SK-N-SH treated with all-trans-retinoic acid at 6 μM for 48 hours (cell line): ENCODE data around the gene BEND7.

Source experiments
- ATAC-seq: fragments of 200-7000 bp; cut with Tn5 transposase; 3 replicates; pipeline ENCODE4 v1.9.1; 2020; ENCODE audit warnings: mild to moderate bottlenecking, moderate library complexity
- ARNTL ChIP-seq: fragments of 450-650 bp; formaldehyde crosslinking; IDR thresholded peaks from 2 replicates; pipeline ENCODE4 v1.5.0; 2020; ENCODE audit warnings: low read depth, mild to moderate bottlenecking, moderate library complexity, borderline replicate concordance
- BACH2 ChIP-seq: fragments of 250-450 bp; sonication (Bioruptor Pico); IDR thresholded peaks from 2 replicates; pipeline ENCODE4 v1.9.0; 2021; ENCODE audit warnings: mild to moderate bottlenecking, borderline replicate concordance
- CREB5 ChIP-seq: fragments of 250-450 bp; sonication (Bioruptor Pico); IDR thresholded peaks from 2 replicates; pipeline ENCODE4 v1.5.1; 2020; ENCODE audit warnings: low read depth, mild to moderate bottlenecking, moderate library complexity
- CSDC2 ChIP-seq: fragments of 250-450 bp; sonication (Bioruptor Pico); IDR thresholded peaks from 2 replicates; pipeline ENCODE4 v1.5.0; 2020; ENCODE audit warnings: mild to moderate bottlenecking, moderate library complexity
- ESRRG ChIP-seq: fragments of 250-450 bp; sonication (Bioruptor Pico); IDR thresholded peaks from 2 replicates; pipeline ENCODE4 v1.6.1; 2021; ENCODE audit warnings: mild to moderate bottlenecking
- GLIS3 ChIP-seq: fragments of 250-450 bp; sonication (Bioruptor Pico); IDR thresholded peaks from 2 replicates; pipeline ENCODE4 v1.5.0; 2020; ENCODE audit warnings: mild to moderate bottlenecking, moderate library complexity
- ISL1 ChIP-seq: fragments of 250-450 bp; sonication (Bioruptor Pico); IDR thresholded peaks from 2 replicates; pipeline ENCODE4 v2.1.2; 2022; ENCODE audit warnings: mild to moderate bottlenecking, moderate library complexity
- OSR1 ChIP-seq: fragments of 250-450 bp; sonication (Bioruptor Pico); IDR thresholded peaks from 2 replicates; pipeline ENCODE4 v1.8.0; 2022; ENCODE audit warnings: moderate library complexity, mild to moderate bottlenecking, inconsistent platforms
- PATZ1 ChIP-seq: fragments of 250-450 bp; sonication (Bioruptor Pico); IDR thresholded peaks from 2 replicates; pipeline ENCODE4 v1.8.0; 2020; ENCODE audit warnings: mild to moderate bottlenecking, moderate library complexity, borderline replicate concordance
- POU6F1 ChIP-seq: fragments of 250-450 bp; sonication (Bioruptor Pico); IDR thresholded peaks from 2 replicates; pipeline ENCODE4 v1.8.0; 2021; ENCODE audit warnings: low read depth, mild to moderate bottlenecking, moderate library complexity, borderline replicate concordance
- PPARA ChIP-seq: fragments of 250-450 bp; sonication (Bioruptor Pico); IDR thresholded peaks from 2 replicates; pipeline ENCODE4 v1.5.0; 2020; ENCODE audit warnings: mild to moderate bottlenecking, borderline replicate concordance
- RARB ChIP-seq: fragments of 250-450 bp; sonication (Bioruptor Pico); IDR thresholded peaks from 2 replicates; pipeline ENCODE4 v1.8.0; 2021; ENCODE audit warnings: mild to moderate bottlenecking, moderate library complexity
- TCF4 ChIP-seq: fragments of 250-450 bp; sonication (Bioruptor Pico); IDR thresholded peaks from 2 replicates; pipeline ENCODE4 v1.8.0; 2021; ENCODE audit warnings: mild to moderate bottlenecking, moderate library complexity, borderline replicate concordance
- TOX ChIP-seq: fragments of 250-450 bp; sonication (Bioruptor Pico); IDR thresholded peaks from 2 replicates; pipeline ENCODE4 v1.8.0; 2021; ENCODE audit warnings: mild to moderate bottlenecking, moderate library complexity, borderline replicate concordance
- ZC3H10 ChIP-seq: fragments of 250-450 bp; sonication (Bioruptor Pico); IDR thresholded peaks from 2 replicates; pipeline ENCODE4 v1.5.1; 2021; ENCODE audit warnings: mild to moderate bottlenecking, moderate library complexity
- ZFP3 ChIP-seq: fragments of 250-450 bp; sonication (Bioruptor Pico); IDR thresholded peaks from 2 replicates; pipeline ENCODE4 v1.5.0; 2020; ENCODE audit warnings: mild to moderate bottlenecking, moderate library complexity
- ZFP30 ChIP-seq: fragments of 450-650 bp; formaldehyde crosslinking; IDR thresholded peaks from 2 replicates; pipeline ENCODE4 v1.5.0; 2022; ENCODE audit warnings: mild to moderate bottlenecking, moderate library complexity
- ZNF565 ChIP-seq: fragments of 450-650 bp; formaldehyde crosslinking; conservative IDR thresholded peaks from 2 replicates; pipeline ENCODE4 v1.5.0; 2020; ENCODE audit warnings: low read depth, mild to moderate bottlenecking, moderate library complexity
- ZNF8 ChIP-seq: fragments of 450-650 bp; formaldehyde crosslinking; IDR thresholded peaks from 2 replicates; pipeline ENCODE4 v1.5.0; 2020; ENCODE audit warnings: mild to moderate bottlenecking, moderate library complexity
- TF ChIP-seq, protein P1 (sequence below): fragments of 250-450 bp; sonication (Bioruptor Pico); IDR thresholded peaks from 2 replicates; pipeline ENCODE4 v1.5.0; 2020; ENCODE audit warnings: mild to moderate bottlenecking, moderate library complexity
- TF ChIP-seq, protein P2 (sequence below): fragments of 250-450 bp; sonication (Bioruptor Pico); IDR thresholded peaks from 2 replicates; pipeline ENCODE4 v1.5.1; 2021; ENCODE audit warnings: mild to moderate bottlenecking, moderate library complexity

Gene BEND7

GRCh38 chr10:13399752-13400151 is 129.1 kb downstream of the BEND7 start:
- TF ChIP-seq ZFP3 (CRISPR knock-in tag) (no peak), GLIS3 (no peak), POU6F1 (CRISPR knock-in tag) (no peak), CREB5 (CRISPR knock-in tag) (no peak), TCF4 (CRISPR knock-in tag) (no peak), PATZ1 (CRISPR knock-in tag) (no peak), OSR1 (CRISPR knock-in tag) (no peak), ESRRG (CRISPR knock-in tag) (no peak), ISL1 (CRISPR knock-in tag) (no peak), ZNF565 (CRISPR knock-in tag) (no peak), ZNF8 (CRISPR knock-in tag) (no peak), BACH2 (no peak), RARB (CRISPR knock-in tag) (no peak), ZC3H10 (CRISPR knock-in tag) (no peak), ARNTL (CRISPR knock-in tag) (no peak), CSDC2 (no peak), ZFP30 (no peak)
- TF ChIP-seq, protein P1, sequence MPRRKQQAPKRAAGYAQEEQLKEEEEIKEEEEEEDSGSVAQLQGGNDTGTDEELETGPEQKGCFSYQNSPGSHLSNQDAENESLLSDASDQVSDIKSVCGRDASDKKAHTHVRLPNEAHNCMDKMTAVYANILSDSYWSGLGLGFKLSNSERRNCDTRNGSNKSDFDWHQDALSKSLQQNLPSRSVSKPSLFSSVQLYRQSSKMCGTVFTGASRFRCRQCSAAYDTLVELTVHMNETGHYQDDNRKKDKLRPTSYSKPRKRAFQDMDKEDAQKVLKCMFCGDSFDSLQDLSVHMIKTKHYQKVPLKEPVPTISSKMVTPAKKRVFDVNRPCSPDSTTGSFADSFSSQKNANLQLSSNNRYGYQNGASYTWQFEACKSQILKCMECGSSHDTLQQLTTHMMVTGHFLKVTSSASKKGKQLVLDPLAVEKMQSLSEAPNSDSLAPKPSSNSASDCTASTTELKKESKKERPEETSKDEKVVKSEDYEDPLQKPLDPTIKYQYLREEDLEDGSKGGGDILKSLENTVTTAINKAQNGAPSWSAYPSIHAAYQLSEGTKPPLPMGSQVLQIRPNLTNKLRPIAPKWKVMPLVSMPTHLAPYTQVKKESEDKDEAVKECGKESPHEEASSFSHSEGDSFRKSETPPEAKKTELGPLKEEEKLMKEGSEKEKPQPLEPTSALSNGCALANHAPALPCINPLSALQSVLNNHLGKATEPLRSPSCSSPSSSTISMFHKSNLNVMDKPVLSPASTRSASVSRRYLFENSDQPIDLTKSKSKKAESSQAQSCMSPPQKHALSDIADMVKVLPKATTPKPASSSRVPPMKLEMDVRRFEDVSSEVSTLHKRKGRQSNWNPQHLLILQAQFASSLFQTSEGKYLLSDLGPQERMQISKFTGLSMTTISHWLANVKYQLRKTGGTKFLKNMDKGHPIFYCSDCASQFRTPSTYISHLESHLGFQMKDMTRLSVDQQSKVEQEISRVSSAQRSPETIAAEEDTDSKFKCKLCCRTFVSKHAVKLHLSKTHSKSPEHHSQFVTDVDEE (CRISPR knock-in tag): no peak
- TF ChIP-seq, protein P2, sequence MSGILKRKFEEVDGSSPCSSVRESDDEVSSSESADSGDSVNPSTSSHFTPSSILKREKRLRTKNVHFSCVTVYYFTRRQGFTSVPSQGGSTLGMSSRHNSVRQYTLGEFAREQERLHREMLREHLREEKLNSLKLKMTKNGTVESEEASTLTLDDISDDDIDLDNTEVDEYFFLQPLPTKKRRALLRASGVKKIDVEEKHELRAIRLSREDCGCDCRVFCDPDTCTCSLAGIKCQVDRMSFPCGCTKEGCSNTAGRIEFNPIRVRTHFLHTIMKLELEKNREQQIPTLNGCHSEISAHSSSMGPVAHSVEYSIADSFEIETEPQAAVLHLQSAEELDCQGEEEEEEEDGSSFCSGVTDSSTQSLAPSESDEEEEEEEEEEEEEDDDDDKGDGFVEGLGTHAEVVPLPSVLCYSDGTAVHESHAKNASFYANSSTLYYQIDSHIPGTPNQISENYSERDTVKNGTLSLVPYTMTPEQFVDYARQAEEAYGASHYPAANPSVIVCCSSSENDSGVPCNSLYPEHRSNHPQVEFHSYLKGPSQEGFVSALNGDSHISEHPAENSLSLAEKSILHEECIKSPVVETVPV: no peak
- TF ChIP-seq, all 23 proteins: peak for 0
- no peak for ATAC-seq

- TF ChIP-seq TCF4 (CRISPR knock-in tag) (no peak), BACH2 (no peak), OSR1 (CRISPR knock-in tag) (no peak), PPARA (no peak), ESRRG (CRISPR knock-in tag) (no peak), RARB (CRISPR knock-in tag) (no peak), ZC3H10 (CRISPR knock-in tag) (no peak), ARNTL (CRISPR knock-in tag) (no peak), GLIS3 (no peak), ISL1 (CRISPR knock-in tag) (no peak), CREB5 (CRISPR knock-in tag) (no peak), PATZ1 (CRISPR knock-in tag) (no peak), ZFP30 (no peak), ZFP3 (CRISPR knock-in tag) (no peak), TOX (CRISPR knock-in tag) (no peak), ZNF565 (CRISPR knock-in tag) (no peak)
- TF ChIP-seq, protein P1 (CRISPR knock-in tag): no peak
- no peak for ATAC-seq
These were observed 129.6 kb downstream of the BEND7 start for GRCh38 chr10:13399236-13399635.
